Activated B cell treated with CpG ODN at 0.5 μM for 24 hours (primary cell): ENCODE results near the gene SEMA4C. TPM values are rescaled to one million over a fixed set of nuclear protein-coding genes. Genes with fewer than 3 reads are reported as not detected.

Experiments used
- ATAC-seq: fragments of 200-7000 bp; cut with Tn5 transposase; one replicate; pipeline ENCODE4 v1.10.0; 2021; ENCODE audit warnings: low read depth, mild to moderate bottlenecking, moderate library complexity
- CTCF ChIA-PET: fragments of 350-600 bp; sonication (Branson Sonifier 250); formaldehyde crosslinking; loops from one replicate; lab custom pipeline; 2021; ENCODE audit warnings: antibody characterized with exemption; lab: Charles Lee
- POLR2A ChIA-PET: fragments of 350-600 bp; sonication (Branson Sonifier 250); formaldehyde crosslinking; loops from one replicate; lab custom pipeline; 2021; ENCODE audit warnings: antibody characterized with exemption; lab: Charles Lee
- DNase-seq: peaks from one replicate; pipeline ENCODE4 v3.0.0; 2022
- H3K27ac Mint-ChIP-seq: one replicate; pipeline ENCODE4 v1.8.0; 2020; ENCODE audit warnings: mixed read lengths
- H3K27me3 Mint-ChIP-seq: one replicate; pipeline ENCODE4 v1.8.0; 2021; ENCODE audit warnings: mixed read lengths
- H3K36me3 Mint-ChIP-seq: one replicate; pipeline ENCODE4 v1.8.0; 2021; ENCODE audit warnings: low read depth, mixed read lengths
- H3K4me1 Mint-ChIP-seq: one replicate; pipeline ENCODE4 v1.8.0; 2021; ENCODE audit warnings: mixed read lengths
- H3K4me3 Mint-ChIP-seq: one replicate; pipeline ENCODE4 v1.8.0; 2020; ENCODE audit warnings: mild to moderate bottlenecking, mixed read lengths
- H3K9me3 Mint-ChIP-seq: one replicate; pipeline ENCODE4 v1.8.0; 2020; ENCODE audit warnings: mixed read lengths
- intact Hi-C: fragments of 100-400 bp; cut with micrococcal nuclease; formaldehyde crosslinking; loops from one replicate; pipeline ENCODE4 v1.15.1; 2024
- total RNA-seq: library from RNA; stranded (reverse); gene quantifications from 2 replicates; pipeline ENCODE4 v1.2.3, GENCODE V29; 2022
- TF ChIP-seq, protein P1 (sequence below): fragments of 200-600 bp; IDR thresholded peaks from one replicate; pipeline ENCODE4 v1.8.0; 2022; ENCODE audit warnings: antibody characterized with exemption, mild to moderate bottlenecking

SEMA4C gene
- total RNA-seq, 1 donor from 2014 or later = 0.55 TPM

GRCh38 chr2:96828436-96828835 lies 41.4 kb downstream of the SEMA4C start:
- no peak for DNase-seq
- Mint-ChIP-seq H3K36me3 (peaks cover 85% of the 10 kb centered on the region), H3K4me1 (peaks cover 10% of the 10 kb centered on the region), H3K9me3 (no peaks in the 10 kb centered on the region), H3K27me3 (no peaks in the 10 kb centered on the region), H3K27ac (no peak overlapping the region), H3K4me3 (no peak overlapping the region)
- intact Hi-C loops = no loop called here
- TF ChIP-seq, protein P1, sequence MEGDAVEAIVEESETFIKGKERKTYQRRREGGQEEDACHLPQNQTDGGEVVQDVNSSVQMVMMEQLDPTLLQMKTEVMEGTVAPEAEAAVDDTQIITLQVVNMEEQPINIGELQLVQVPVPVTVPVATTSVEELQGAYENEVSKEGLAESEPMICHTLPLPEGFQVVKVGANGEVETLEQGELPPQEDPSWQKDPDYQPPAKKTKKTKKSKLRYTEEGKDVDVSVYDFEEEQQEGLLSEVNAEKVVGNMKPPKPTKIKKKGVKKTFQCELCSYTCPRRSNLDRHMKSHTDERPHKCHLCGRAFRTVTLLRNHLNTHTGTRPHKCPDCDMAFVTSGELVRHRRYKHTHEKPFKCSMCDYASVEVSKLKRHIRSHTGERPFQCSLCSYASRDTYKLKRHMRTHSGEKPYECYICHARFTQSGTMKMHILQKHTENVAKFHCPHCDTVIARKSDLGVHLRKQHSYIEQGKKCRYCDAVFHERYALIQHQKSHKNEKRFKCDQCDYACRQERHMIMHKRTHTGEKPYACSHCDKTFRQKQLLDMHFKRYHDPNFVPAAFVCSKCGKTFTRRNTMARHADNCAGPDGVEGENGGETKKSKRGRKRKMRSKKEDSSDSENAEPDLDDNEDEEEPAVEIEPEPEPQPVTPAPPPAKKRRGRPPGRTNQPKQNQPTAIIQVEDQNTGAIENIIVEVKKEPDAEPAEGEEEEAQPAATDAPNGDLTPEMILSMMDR = no peak
- ATAC-seq = no peak
- POLR2A ChIA-PET = no interaction called here
- CTCF ChIA-PET = no interaction called here

GRCh38 chr2:96826546-96827278 lies 43.2 kb downstream of the SEMA4C start:
- TF ChIP-seq, protein P1 = no peak
- POLR2A ChIA-PET = no interaction called here
- no peaks in the 10 kb centered on the region for H3K9me3 Mint-ChIP-seq
- peaks cover 76% of the 10 kb centered on the region for H3K36me3 Mint-ChIP-seq
- CTCF ChIA-PET = no interaction called here
- ATAC-seq = no peak
- intact Hi-C loops = no loop called here
- peaks cover 5% of the 10 kb centered on the region for H3K4me1 Mint-ChIP-seq
- H3K27me3 Mint-ChIP-seq = no peaks in the 10 kb centered on the region
- H3K4me3 Mint-ChIP-seq = no peak overlapping the region
- no peak overlapping the region for H3K27ac Mint-ChIP-seq
- no peak for DNase-seq

GRCh38 chr2:96825057-96825456 lies 44.8 kb downstream of the SEMA4C start:
- Mint-ChIP-seq H3K9me3 (no peaks in the 10 kb centered on the region), H3K4me1 (peaks cover 20% of the 10 kb centered on the region), H3K27ac (no peak overlapping the region), H3K27me3 (no peaks in the 10 kb centered on the region), H3K36me3 (peaks cover 73% of the 10 kb centered on the region), H3K4me3 (no peak overlapping the region)
- intact Hi-C loops = no loop called here
- POLR2A ChIA-PET = no interaction called here
- TF ChIP-seq, protein P1 = no peak
- DNase-seq (no peak), ATAC-seq (no peak)
- CTCF ChIA-PET = no interaction called here

- H3K9me3 Mint-ChIP-seq = no peaks in the 10 kb centered on the region
- POLR2A ChIA-PET = no interaction called here
- intact Hi-C loops = no loop called here
- CTCF ChIA-PET = no interaction called here
- no peaks in the 10 kb centered on the region for H3K27me3 Mint-ChIP-seq
- TF ChIP-seq, protein P1 = no peak
- no peak overlapping the region for H3K27ac Mint-ChIP-seq
- ATAC-seq = no peak
- H3K4me3 Mint-ChIP-seq = no peak overlapping the region
- H3K36me3 Mint-ChIP-seq = peaks cover 72% of the 10 kb centered on the region
- DNase-seq = no peak
- peaks cover 28% of the 10 kb centered on the region for H3K4me1 Mint-ChIP-seq
These were observed 45.6 kb downstream of the SEMA4C start for GRCh38 chr2:96824079-96824870.

- Mint-ChIP-seq H3K27me3 (no peaks in the 10 kb centered on the region), H3K4me3 (no peak overlapping the region), H3K4me1 (peaks cover 39% of the 10 kb centered on the region), H3K27ac (no peak overlapping the region), H3K36me3 (peaks cover 69% of the 10 kb centered on the region), H3K9me3 (no peaks in the 10 kb centered on the region)
- POLR2A ChIA-PET = no interaction called here
- no peak for DNase-seq
- TF ChIP-seq, protein P1 = no peak
- intact Hi-C loops = no loop called here
- ATAC-seq = no peak
- CTCF ChIA-PET = no interaction called here
These were observed 46.7 kb downstream of the SEMA4C start for GRCh38 chr2:96823198-96823597.
